Panc1 (cell line): ENCODE data around the gene TRIM68.

ENCODE experiments used
- CTCF ChIP-seq: fragments of 450-650 bp; IDR thresholded peaks from 2 replicates; pipeline ENCODE4 v1.5.1; 2017; ENCODE audit warnings: mild to moderate bottlenecking
- REST ChIP-seq, 2 experiments: IDR thresholded peaks; 2 replicates each; pipeline ENCODE4 v1.6.1; 2011 to 2012; ENCODE audit warnings: low read depth in 2 of 2, control low read depth in 1 of 2, low read length in 1 of 2, mild to moderate bottlenecking in 1 of 2, moderate library complexity in 1 of 2; ENCODE audit not compliant: insufficient read depth in 1 of 2

GRCh38 chr11:4637662-4638047 lies 29.6 kb upstream of the TRIM68 start:
- no peak for TF ChIP-seq CTCF
- TF ChIP-seq REST (IDR thresholded peaks at IDR 0.05; ENCODE audit: insufficient read depth in 1 of 2, low read depth in 2 of 2, low read length in 1 of 2) = no peak
